ENCODE results near the gene RMP24.

The RMP24 gene

GRCh38 chr18:35956226-35956625, 16.3 kb upstream of the RMP24 start (continued):
- TF ChIP-seq ZBTB40 (IDR thresholded peaks at IDR 0.05) (no peak), ZBTB40 (CRISPR knock-in tag; IDR thresholded peaks at IDR 0.05) (no peak), ATRX (CRISPR knock-in tag; IDR thresholded peaks at IDR 0.05; ENCODE audit: borderline replicate concordance) (no peak), MXD4 (CRISPR knock-in tag; IDR thresholded peaks at IDR 0.05) (no peak), ASH2L (IDR thresholded peaks at IDR 0.05; ENCODE audit: insufficient read length, low read depth, low read length) (no peak), ISL2 (CRISPR knock-in tag; IDR thresholded peaks at IDR 0.05) (no peak), ZZZ3 (CRISPR knock-in tag; IDR thresholded peaks at IDR 0.05; ENCODE audit: borderline replicate concordance) (no peak), MAF1 (CRISPR knock-in tag; IDR thresholded peaks at IDR 0.05; ENCODE audit: borderline replicate concordance) (no peak), ZNF563 (CRISPR knock-in tag; IDR thresholded peaks at IDR 0.05) (no peak), PAF1 (CRISPR knock-in tag; IDR thresholded peaks at IDR 0.05) (no peak), PHF21A (CRISPR knock-in tag; IDR thresholded peaks at IDR 0.05) (no peak)
